HG02588 (cell line): ENCODE measurements around the gene EQTN.
"Not testable (repeated sequence)": the region's sequence is repeated elsewhere in the genome, so short reads cannot be mapped to it uniquely, and the experiment has no call there.

Source experiments
- ATAC-seq: cut with Tn5 transposase; IDR thresholded peaks from one replicate; pipeline ENCODE4 v1.9.1; 2021; ENCODE audit warnings: mild to moderate bottlenecking, moderate library complexity; ENCODE audit not compliant: unreplicated experiment

Gene EQTN

GRCh38 chr9:27303219-27303618 is 6.3 kb upstream of the EQTN start:
- no peak for ATAC-seq

GRCh38 chr9:27293996-27294395 is 3.0 kb downstream of the EQTN start:
- no peak for ATAC-seq

- no peak for ATAC-seq
Observed at GRCh38 chr9:27292659-27293405, 4.1 kb downstream of the EQTN start.

DNA sequence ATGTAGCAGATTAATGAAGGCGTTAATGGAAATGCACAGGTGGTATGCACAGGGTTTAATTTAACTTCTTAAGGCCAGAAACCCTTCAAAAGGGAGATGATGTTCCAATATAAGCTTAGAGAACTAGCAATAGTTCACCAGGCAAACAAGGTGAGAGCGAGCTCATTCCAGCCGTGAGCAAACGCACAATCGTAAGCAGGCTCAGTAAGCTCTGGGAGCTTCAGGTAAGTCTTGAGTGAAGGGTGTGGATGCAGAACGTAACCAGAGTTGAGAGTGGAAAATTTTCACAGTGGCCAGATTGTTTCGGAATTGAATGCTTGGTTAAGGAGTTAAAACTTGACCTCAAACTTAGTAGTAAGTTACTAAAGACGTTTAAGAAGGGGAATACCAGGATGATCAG is 5.7 kb downstream of the EQTN start:
- ATAC-seq, result no peak

DNA sequence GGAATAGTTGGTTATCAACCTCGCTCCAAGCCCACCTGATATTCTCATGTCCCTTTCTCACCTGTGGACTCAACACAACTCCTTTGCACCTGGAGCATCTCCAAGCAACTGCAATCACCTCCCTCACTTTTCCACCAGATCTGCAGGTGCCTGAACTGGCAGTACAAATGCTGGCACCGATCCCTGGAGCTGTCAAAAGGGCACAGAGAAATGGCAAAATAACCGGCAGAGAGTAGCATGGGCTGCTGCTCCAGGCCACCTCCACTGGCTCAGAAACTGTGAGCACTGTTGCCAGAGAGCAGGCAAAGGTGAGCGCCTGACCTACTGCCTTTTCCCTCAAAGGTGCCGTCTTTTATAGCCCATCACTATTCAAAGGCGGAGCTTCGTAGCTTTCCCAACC is 14.7 kb downstream of the EQTN start:
- ATAC-seq, result no peak

DNA sequence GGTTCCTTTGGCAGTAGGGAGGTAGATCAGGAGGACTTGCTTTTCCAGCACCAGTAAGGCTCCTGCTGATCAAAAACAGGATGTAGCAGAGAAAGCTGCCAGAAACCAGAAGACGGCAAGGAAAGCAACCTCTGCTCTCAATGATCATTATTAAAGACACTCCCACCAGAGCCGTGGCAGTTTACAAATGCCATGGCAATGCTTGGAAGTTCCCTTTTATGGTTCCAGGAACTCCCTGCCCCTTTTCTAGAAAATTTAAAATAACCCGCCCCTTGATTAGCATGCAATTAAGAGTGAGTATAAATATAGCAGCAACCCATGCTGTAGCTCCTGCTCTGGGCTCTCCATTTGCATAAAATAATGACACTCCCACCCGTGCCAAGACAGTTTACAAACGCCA is 16.1 kb downstream of the EQTN start:
- no peak for ATAC-seq

DNA sequence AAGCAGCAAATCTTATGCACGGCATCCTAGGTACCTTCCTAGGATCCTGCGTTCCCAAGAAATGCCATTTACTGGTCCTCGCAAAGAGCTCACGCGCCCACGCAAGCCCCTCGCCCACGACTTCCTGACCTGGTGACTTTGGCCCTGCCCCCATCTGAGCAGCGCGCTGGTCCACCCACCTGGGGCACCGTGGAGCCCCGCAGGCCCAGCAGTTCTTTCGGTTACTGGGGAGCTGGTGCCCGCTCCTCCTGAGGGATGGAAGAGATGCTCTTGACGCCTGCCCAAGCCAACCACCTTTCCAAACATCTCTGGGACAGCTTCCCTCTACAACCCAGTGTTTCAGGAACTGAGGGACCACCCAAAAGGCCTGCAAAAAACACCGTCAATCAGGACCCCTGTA is 16.7 kb downstream of the EQTN start:
- ATAC-seq, result no peak

DNA sequence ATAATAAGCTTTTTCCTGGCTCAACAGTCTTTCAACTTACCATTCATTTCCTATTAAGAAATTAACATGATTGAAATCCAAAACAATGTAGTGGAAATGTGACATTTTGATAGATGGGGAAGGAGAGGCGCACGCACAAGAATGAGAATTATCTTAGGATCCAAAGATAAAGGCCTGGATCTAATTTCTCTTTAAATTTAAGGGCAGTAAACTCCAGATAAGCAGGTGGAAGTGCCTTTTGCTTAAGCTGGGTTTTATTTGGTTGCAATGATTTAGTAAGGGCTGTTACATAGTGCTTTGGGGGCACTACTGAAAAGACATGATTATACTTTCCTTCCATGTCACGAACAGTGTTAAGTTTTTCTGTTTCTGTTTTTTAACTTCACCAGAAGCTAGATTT is 17.3 kb downstream of the EQTN start:
- no peak for ATAC-seq

DNA sequence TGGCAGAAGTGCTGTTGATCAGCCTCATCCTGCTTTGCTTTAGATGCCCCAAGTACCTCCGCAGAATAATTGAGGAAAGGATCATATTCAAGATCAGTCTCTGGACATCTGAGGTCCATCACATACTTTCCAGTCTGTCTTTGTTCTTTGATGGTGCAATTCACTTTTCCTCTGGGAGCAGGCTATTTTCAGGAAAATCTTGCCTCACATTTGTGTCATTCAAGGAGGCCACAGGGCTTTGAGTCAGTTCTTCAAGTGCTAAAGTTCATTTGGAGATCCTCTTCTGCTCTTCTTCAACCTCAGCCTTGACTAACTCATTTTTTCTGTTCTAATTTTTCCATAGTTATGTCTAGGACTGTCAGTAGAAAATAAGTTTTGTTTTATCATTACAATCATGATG is 18.6 kb downstream of the EQTN start:
- ATAC-seq, result no peak

DNA sequence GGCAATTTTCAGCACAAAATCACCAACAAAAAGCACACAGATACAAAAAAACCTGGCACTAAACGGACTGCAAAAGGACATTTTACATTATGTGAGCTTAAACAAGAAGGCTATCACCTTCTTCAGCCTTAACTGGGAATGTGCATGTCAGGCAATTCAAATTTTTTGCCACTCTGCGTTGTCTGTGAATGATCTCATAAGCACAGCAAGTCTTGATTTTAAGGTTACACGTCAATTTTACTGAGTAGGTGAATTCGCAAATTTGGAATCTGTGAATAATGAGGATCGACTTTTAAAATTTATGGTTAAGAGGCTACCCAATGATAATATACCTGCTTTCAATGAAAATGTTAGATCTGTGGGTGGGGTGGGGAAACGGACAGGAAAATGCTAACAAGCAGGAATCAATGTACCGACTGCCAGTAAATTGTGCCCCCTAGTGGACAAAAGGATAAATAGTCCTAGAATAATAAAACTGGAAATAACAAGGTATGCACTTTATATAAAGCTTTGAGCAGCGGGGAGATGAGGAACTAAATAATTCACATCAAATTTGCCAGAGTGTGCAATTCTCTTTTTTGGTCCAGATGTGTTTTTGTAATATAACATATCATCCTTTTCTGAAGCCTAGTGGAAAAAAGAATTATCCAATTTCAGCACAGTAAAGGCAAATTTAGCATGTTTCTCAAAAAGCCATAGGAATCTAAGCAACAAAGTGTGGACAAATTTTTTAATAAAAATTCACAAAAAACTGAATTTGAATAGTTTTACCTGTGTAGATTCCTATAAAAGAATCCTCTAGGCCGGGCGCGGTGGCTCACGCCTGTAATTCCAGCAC is 20.5 kb downstream of the EQTN start:
- ATAC-seq, result no peak

DNA sequence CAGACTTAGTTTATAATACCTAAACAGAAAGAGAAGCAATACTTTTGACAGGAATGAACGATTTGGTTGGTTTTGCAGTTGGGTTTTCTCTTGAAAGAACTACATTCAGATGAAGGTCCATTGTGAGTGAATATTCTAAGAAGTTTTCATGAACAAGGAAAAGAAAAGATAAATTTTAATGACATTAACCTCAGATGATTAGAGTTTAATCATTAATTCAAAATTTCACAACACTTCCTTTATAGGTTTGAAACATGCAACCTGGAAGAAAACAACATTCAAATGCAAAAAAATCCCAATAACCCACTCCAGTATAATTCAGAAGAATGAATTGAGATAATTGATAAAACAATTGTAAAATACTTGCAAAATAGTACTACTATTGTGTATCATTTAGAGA is 23.8 kb downstream of the EQTN start:
- no peak for ATAC-seq

- no peak for ATAC-seq
Observed at GRCh38 chr9:27272103-27272502, 24.8 kb downstream of the EQTN start.

GRCh38 chr9:27261517-27262211 is 35.3 kb downstream of the EQTN start:
- no peak for ATAC-seq

- no peak for ATAC-seq
Observed at GRCh38 chr9:27260789-27261516, 36.0 kb downstream of the EQTN start.

DNA sequence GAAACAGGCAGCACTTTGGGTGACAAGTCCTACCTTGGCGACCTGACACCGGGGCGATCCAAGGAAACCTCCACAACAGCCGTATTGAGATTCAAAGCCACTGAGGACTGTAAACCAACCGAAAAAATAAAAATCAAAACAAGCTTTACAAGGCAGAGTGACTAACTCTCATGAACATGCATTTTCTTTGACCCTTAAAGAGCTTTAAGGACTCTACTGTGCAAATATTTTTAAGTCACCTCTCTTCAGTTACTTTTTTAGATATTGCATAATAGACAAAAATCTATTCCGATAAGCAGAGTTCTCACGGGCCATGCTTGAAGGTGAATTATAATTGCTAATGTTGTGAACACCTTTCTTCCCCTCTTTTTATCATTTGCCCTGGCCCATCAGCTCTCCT is 38.3 kb downstream of the EQTN start:
- no peak for ATAC-seq

- ATAC-seq, result no peak
Observed at GRCh38 chr9:27248702-27249101, 48.2 kb downstream of the EQTN start.

- no peak for ATAC-seq
Observed at GRCh38 chr9:27247756-27248155, 49.2 kb downstream of the EQTN start.

DNA sequence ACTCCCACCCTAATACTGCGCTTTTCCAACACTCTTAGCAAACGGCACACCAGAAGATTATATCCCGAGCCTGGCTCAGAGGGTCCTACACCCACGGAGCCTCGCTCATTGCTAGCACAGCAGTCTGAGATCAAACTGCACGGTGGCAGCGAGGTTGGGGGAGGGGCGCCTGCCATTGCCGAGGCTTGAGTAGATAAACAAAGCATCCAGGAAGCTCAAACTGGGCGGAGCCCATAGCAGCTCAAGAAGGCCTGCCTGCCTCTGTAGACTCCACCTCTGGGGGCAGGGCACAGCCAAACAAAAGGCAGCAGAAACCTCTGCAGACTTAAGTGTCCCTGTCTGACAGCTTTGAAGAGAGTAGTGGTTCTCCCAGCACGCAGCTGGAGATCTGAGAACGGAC is 57.3 kb downstream of the EQTN start:
- not testable (repeated sequence) for ATAC-seq
